H1 (cell line): ENCODE measurements around the gene HOXC13. TPM values are rescaled to one million over a fixed set of nuclear protein-coding genes. Genes with fewer than 3 reads are reported as not detected.
A peak's percentile ranks its signal among the peaks of the same experiment; 100 is the strongest.

Experiments
- CTCF ChIA-PET: fragments of 300-600 bp; sonication (Branson Sonifier 250); formaldehyde crosslinking; loops from one replicate; lab custom pipeline; 2021; ENCODE audit not compliant: partially characterized antibody; lab: Charles Lee
- POLR2A ChIA-PET: fragments of 300-600 bp; sonication (Branson Sonifier 250); formaldehyde crosslinking; loops from one replicate; lab custom pipeline; 2021; ENCODE audit warnings: inconsistent platforms; ENCODE audit not compliant: partially characterized antibody; lab: Charles Lee
- DNase-seq, 2 experiments: peaks; one replicate each; pipeline versions ENCODE4 v3.0.0 to v3.0.0-alpha.2; 2010 to 2022; ENCODE audit warnings: low spot score in 2 of 2, low read depth in 1 of 2, mixed read lengths in 1 of 2
- FAIRE-seq: peaks from 2 replicates; lab custom pipeline; 2011; peaks lifted over from hg19 to GRCh38; lab: Jason Lieb, UNC
- H2AFZ ChIP-seq: 2 replicates; pipeline ENCODE4 v1.8.1; 2012; ENCODE audit warnings: low read length, inconsistent platforms
- H2AK5ac ChIP-seq: 2 replicates; pipeline ENCODE4 v1.6.1; 2013; ENCODE audit warnings: low read depth, low read length
- H2BK120ac ChIP-seq: replicated peaks from 2 replicates; pipeline ENCODE3; 2013; ENCODE audit warnings: low read depth, low read length, inconsistent platforms
- H2BK12ac ChIP-seq: 2 replicates; pipeline ENCODE4 v1.6.1; 2013; ENCODE audit warnings: low read depth, low read length
- H2BK15ac ChIP-seq: 2 replicates; pipeline ENCODE4 v1.6.1; 2013; ENCODE audit warnings: low read length
- H2BK20ac ChIP-seq: 2 replicates; pipeline ENCODE4 v1.6.1; 2013; ENCODE audit warnings: low read length
- H2BK5ac ChIP-seq: 2 replicates; pipeline ENCODE4 v1.6.1; 2013; ENCODE audit warnings: low read depth, low read length
- H3K14ac ChIP-seq: 2 replicates; pipeline ENCODE4 v1.6.1; 2013; ENCODE audit warnings: inconsistent platforms; ENCODE audit not compliant: insufficient read length
- H3K18ac ChIP-seq: 2 replicates; pipeline ENCODE4 v1.6.1; 2013; ENCODE audit warnings: low read length; ENCODE audit errors: extremely low read depth
- H3K23ac ChIP-seq: 2 replicates; pipeline ENCODE4 v1.6.1; 2013; ENCODE audit warnings: inconsistent platforms; ENCODE audit not compliant: insufficient read length
- H3K23me2 ChIP-seq: 2 replicates; pipeline ENCODE4 v1.6.1; 2013; ENCODE audit warnings: low read depth, low read length
- H3K27ac ChIP-seq: 2 replicates; pipeline ENCODE4 v1.6.1; 2011; ENCODE audit warnings: low read depth, low read length, inconsistent platforms
- H3K27me3 ChIP-seq, 4 experiments: replicated peaks in 1 of 4; 1 replicate in 1 of 4; 2 replicates in 3 of 4; pipeline versions ENCODE4 v1.6.1 to v1.8.1; 2011 to 2013; ENCODE audit warnings: low read length in 3 of 4, mild to moderate bottlenecking in 3 of 4, inconsistent platforms in 2 of 4, mixed read lengths in 2 of 4, moderate library complexity in 1 of 4; ENCODE audit not compliant: control insufficient read depth in 3 of 4, insufficient read depth in 3 of 4; ENCODE audit errors: extremely low read depth in 1 of 4
- H3K36me3 ChIP-seq, 4 experiments: 2 replicates each; pipeline versions ENCODE4 v1.6.1 to v1.8.1; 2011 to 2013; ENCODE audit warnings: mild to moderate bottlenecking in 4 of 4, low read length in 3 of 4, moderate library complexity in 2 of 4, control low read depth in 1 of 4, inconsistent platforms in 1 of 4; ENCODE audit not compliant: insufficient read depth in 4 of 4, control insufficient read depth in 2 of 4
- H3K4ac ChIP-seq: replicated peaks from 2 replicates; pipeline ENCODE3; 2013; ENCODE audit warnings: low read length, low read depth, mixed read lengths, inconsistent platforms; ENCODE audit not compliant: insufficient read length
- H3K4me1 ChIP-seq, 4 experiments: replicated peaks in 1 of 4; 1 replicate in 1 of 4; 2 replicates in 3 of 4; pipeline versions ENCODE4 v1.6.1 to v1.8.1; 2011 to 2013; ENCODE audit warnings: low read length in 3 of 4, inconsistent platforms in 2 of 4, mixed read lengths in 1 of 4; ENCODE audit not compliant: insufficient read depth in 4 of 4, control insufficient read depth in 3 of 4
- H3K4me2 ChIP-seq, 2 experiments: 2 replicates each; pipeline versions ENCODE4 v1.6.1 to v1.8.1; 2011 to 2013; ENCODE audit warnings: low read depth in 2 of 2, low read length in 2 of 2, control low read depth in 1 of 2, inconsistent platforms in 1 of 2, mild to moderate bottlenecking in 1 of 2; ENCODE audit not compliant: insufficient read depth in 1 of 2
- H3K4me3 ChIP-seq, 4 experiments: fragments of 200-600, 300-600 bp in 1 of 4; sonication (generic), shearing (Covaris generic), sonication (Bioruptor Twin) in 1 of 4; 2 replicates each; pipeline versions ENCODE4 v1.5.1 to v1.8.1; 2011 to 2016; ENCODE audit warnings: low read length in 4 of 4, low read depth in 3 of 4, control low read depth in 2 of 4, inconsistent platforms in 2 of 4, mild to moderate bottlenecking in 2 of 4, mixed read lengths in 1 of 4, moderate library complexity in 1 of 4; ENCODE audit not compliant: insufficient read depth in 2 of 4; ENCODE audit errors: extremely low read depth in 1 of 4
- H3K56ac ChIP-seq: replicated peaks from 2 replicates; pipeline ENCODE3; 2013; ENCODE audit warnings: low read depth, mild to moderate bottlenecking, mixed read lengths, low read length, inconsistent platforms; ENCODE audit not compliant: insufficient read length
- H3K79me1 ChIP-seq: 2 replicates; pipeline ENCODE4 v1.6.1; 2013; ENCODE audit warnings: low read depth, low read length, control low read depth
- H3K79me2 ChIP-seq, 2 experiments: 2 replicates each; pipeline versions ENCODE4 v1.6.1 to v1.8.1; 2012 to 2013; ENCODE audit warnings: low read length in 2 of 2, mild to moderate bottlenecking in 2 of 2, inconsistent platforms in 1 of 2; ENCODE audit not compliant: insufficient read depth in 2 of 2, control insufficient read depth in 1 of 2
- H3K9ac ChIP-seq, 4 experiments: replicated peaks in 1 of 4; 1 replicate in 1 of 4; 2 replicates in 3 of 4; pipeline versions ENCODE4 v1.6.1 to v1.8.1; 2011 to 2013; ENCODE audit warnings: low read depth in 3 of 4, low read length in 3 of 4, control low read depth in 2 of 4, mild to moderate bottlenecking in 2 of 4, moderate library complexity in 2 of 4, inconsistent platforms in 1 of 4; ENCODE audit errors: extremely low read depth in 1 of 4
- H3K9me3 ChIP-seq, 2 experiments: 2 replicates each; pipeline versions ENCODE4 v1.6.1 to v1.8.1; 2012 to 2013; ENCODE audit warnings: mild to moderate bottlenecking in 2 of 2, moderate library complexity in 2 of 2, control low read depth in 1 of 2, inconsistent platforms in 1 of 2, low read depth in 1 of 2, low read length in 1 of 2, mixed read lengths in 1 of 2; ENCODE audit not compliant: insufficient read depth in 2 of 2
- H4K20me1 ChIP-seq, 2 experiments: replicated peaks in 1 of 2; 2 replicates each; pipeline versions ENCODE3 to v1.8.1; 2011 to 2013; ENCODE audit warnings: inconsistent platforms in 2 of 2, low read length in 2 of 2, mild to moderate bottlenecking in 1 of 2; ENCODE audit not compliant: insufficient read depth in 2 of 2, control insufficient read depth in 1 of 2
- H4K5ac ChIP-seq: 2 replicates; pipeline ENCODE4 v1.6.1; 2013; ENCODE audit warnings: low read length, low read depth, mixed read lengths, inconsistent platforms; ENCODE audit not compliant: insufficient read length
- H4K8ac ChIP-seq: 2 replicates; pipeline ENCODE4 v1.8.0; 2013; ENCODE audit warnings: mild to moderate bottlenecking, moderate library complexity, low read length, inconsistent platforms; ENCODE audit not compliant: insufficient read depth; ENCODE audit errors: extremely low read depth
- H4K91ac ChIP-seq: replicated peaks from 2 replicates; pipeline ENCODE3; 2013; ENCODE audit warnings: low read length, mixed read lengths, inconsistent platforms; ENCODE audit not compliant: insufficient read length
- CBX5 ChIP-seq: fragments of 300-800, 300-1000 bp; sonication (generic); IDR thresholded peaks from 2 replicates; pipeline ENCODE4 v1.7.1; 2016; ENCODE audit warnings: antibody characterized with exemption, low read length, low read depth
- EZH2 ChIP-seq: fragments of 200-600 bp; sonication (generic); IDR thresholded peaks from 2 replicates; pipeline ENCODE4 v1.7.1; 2012; ENCODE audit warnings: low read depth, mild to moderate bottlenecking, moderate library complexity, low read length, inconsistent platforms; ENCODE audit not compliant: severe bottlenecking
- TCF12 ChIP-seq: IDR thresholded peaks from 2 replicates; pipeline ENCODE4 v1.6.1; 2011; ENCODE audit warnings: low read depth, mild to moderate bottlenecking, low read length
- WGBS, 2 experiments: shearing (Covaris generic) in 1 of 2; methylation state at CpG; one replicate each; pipeline versions ENCODE4 v1.1.6 to v1.1.7; 2013 to 2015; ENCODE audit warnings: low lambda C conversion rate in 2 of 2, mixed read lengths in 2 of 2, inconsistent platforms in 1 of 2, low coverage in 1 of 2, missing lambda C conversion rate in 1 of 2; ENCODE audit not compliant: insufficient replicate concordance in 2 of 2, insufficient coverage in 1 of 2, insufficient read length in 1 of 2; ENCODE audit errors: extremely low coverage in 1 of 2, missing lambda C conversion rate in 1 of 2; 5-methylcytosine and 5-hydroxymethylcytosine counted together
- polyA plus RNA-seq, 7 experiments: library from polyadenylated mRNA; depleted of rRNA in 3 of 7; stranded (reverse) in 5 of 7; unstranded in 2 of 7; fragments of >200 nt in 5 of 7; fragments of 200-250 nt in 2 of 7; gene quantifications; 1 replicate in 5 of 7; 2 replicates in 1 of 7; 4 replicates in 1 of 7; pipeline versions ENCODE4 v1.2.1 to v1.2.3, GENCODE V29; 2011 to 2013; ENCODE audit warnings: missing spikeins in 2 of 7, mixed read lengths in 2 of 7
- total RNA-seq: library from RNA; stranded (reverse); fragmentation: NEBNext Ultra II Directional; extraction: Animal tissue kit (Norgen Biotek cat#: 25700); gene quantifications from 2 replicates; pipeline ENCODE4 v1.2.1, GENCODE V29; 2021
- TF ChIP-seq, protein P1 (sequence below): IDR thresholded peaks from 2 replicates; pipeline ENCODE4 v1.6.1; 2012; ENCODE audit warnings: low read length, inconsistent platforms

HOXC13 gene
- total and polyA plus RNA-seq, 2 of the 8 experiments (the other 6 are each of a cell fraction or from before 2014, with no cell fraction given): 0.02 TPM; not detected in 1

DNA sequence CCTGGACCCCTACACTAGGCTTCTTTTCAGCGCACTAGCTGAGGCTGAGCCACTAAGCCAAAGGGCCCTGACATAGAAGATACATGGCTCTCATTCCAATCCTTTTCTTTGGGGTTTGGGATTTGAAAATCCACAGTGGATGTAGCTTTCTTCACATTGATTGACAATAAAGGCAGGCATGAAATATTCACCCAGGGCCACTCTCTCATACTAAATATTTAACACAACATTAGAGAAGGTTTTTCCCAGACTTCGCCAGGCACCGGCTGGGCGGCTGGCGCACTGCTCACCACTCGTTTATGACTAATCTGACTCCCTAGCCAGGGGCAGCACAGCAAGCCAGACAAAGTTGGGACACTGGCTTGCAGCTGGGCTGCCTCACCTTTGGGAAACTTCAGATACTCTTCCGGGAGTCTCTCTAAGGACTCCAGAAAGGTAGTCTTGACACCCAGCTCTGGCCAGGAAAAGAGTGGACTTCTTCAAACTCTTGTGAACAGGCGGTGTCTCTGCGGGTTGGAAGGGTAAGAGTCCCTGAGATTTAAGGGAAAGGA, 33.6 kb downstream of the HOXC13 start:
- no peak overlapping the region for H4K5ac ChIP-seq
- WGBS, 2 experiments: 44% methylated on average over 9 of the region's 9 CpGs; no CpG with 5 or more reads in 1 of the 2 experiments
- peaks cover 1% of the 10 kb centered on the region; the same call in 1 of the 2 replicates for H3K23me2 ChIP-seq
- CTCF ChIA-PET: interaction anchor here (1.0 to 2.8 kb wide), 9 partner anchors 13 to 229 kb away, joined by 3 to 13 read pairs (median 4); partner anchors contain the start of genes HOXC10 and HOXC5
- DNase-seq: no peak
- no peak overlapping the region for H3K9ac ChIP-seq
- no peak overlapping the region for H2BK5ac ChIP-seq
- TF ChIP-seq EZH2: peak; percentile 18
- TF ChIP-seq, protein P1, sequence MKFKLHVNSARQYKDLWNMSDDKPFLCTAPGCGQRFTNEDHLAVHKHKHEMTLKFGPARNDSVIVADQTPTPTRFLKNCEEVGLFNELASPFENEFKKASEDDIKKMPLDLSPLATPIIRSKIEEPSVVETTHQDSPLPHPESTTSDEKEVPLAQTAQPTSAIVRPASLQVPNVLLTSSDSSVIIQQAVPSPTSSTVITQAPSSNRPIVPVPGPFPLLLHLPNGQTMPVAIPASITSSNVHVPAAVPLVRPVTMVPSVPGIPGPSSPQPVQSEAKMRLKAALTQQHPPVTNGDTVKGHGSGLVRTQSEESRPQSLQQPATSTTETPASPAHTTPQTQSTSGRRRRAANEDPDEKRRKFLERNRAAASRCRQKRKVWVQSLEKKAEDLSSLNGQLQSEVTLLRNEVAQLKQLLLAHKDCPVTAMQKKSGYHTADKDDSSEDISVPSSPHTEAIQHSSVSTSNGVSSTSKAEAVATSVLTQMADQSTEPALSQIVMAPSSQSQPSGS: no peak
- TF ChIP-seq TCF12: no peak
- TF ChIP-seq CBX5: no peak
- TF ChIP-seq, all 59 proteins: peak for 1
- H4K8ac ChIP-seq: no peak overlapping the region
- H2AFZ ChIP-seq: no peak overlapping the region
- no peak overlapping the region for H2BK12ac ChIP-seq
- no peaks in the 10 kb centered on the region for H3K79me2 ChIP-seq
- no peak overlapping the region for H2BK20ac ChIP-seq
- no peak overlapping the region for H3K23ac ChIP-seq
- H3K14ac ChIP-seq: no peak overlapping the region
- H3K4me3 ChIP-seq: no peak overlapping the region
- peaks cover 0 to 3% (median 0%) of the 10 kb centered on the region in 4 experiments; a peak in 2 of 8 replicates for H3K36me3 ChIP-seq
- no peak for FAIRE-seq
- H3K79me1 ChIP-seq: no peaks in the 10 kb centered on the region
- no peak overlapping the region for H2BK15ac ChIP-seq
- H4K20me1 ChIP-seq: peaks cover 15 to 28% of the 10 kb centered on the region in 2 experiments
- H2BK120ac ChIP-seq: no peak overlapping the region
- POLR2A ChIA-PET: interaction anchor here (1.4 kb wide), 1 partner anchor 13 kb away, joined by 4 read pairs; no protein-coding TSS in a partner anchor
- H3K27me3 ChIP-seq: peaks cover 99 to 100% (median 100%) of the 10 kb centered on the region in 4 experiments
- no peak overlapping the region for H3K4ac ChIP-seq
- 0 out of 4 replicates have a peak, but pooled peaks cover 0 to 2% of the 10 kb centered on the region in 2 experiments for H3K9me3 ChIP-seq
- peaks cover 0 to 10% (median 4%) of the 10 kb centered on the region in 4 experiments; a peak in 5 of 7 replicates for H3K4me1 ChIP-seq
- no peak overlapping the region for H3K18ac ChIP-seq
- no peak overlapping the region; a peak in 1 of 4 replicates for H3K4me2 ChIP-seq
- no peak overlapping the region for H3K56ac ChIP-seq
- no peak overlapping the region for H2AK5ac ChIP-seq
- no peak overlapping the region for H3K27ac ChIP-seq
- H4K91ac ChIP-seq: no peak overlapping the region
